BLaER1 (cell line): ENCODE results near the gene SNRNP27.

ENCODE experiments used
- H3K27ac ChIP-seq: shearing (Covaris generic); formaldehyde crosslinking; 2 replicates; pipeline ENCODE4 v1.8.1; 2022
- H3K27me3 ChIP-seq: shearing (Covaris generic); formaldehyde crosslinking; 2 replicates; pipeline ENCODE4 v1.8.1; 2022
- H3K36me3 ChIP-seq: shearing (Covaris generic); formaldehyde crosslinking; 2 replicates; pipeline ENCODE4 v1.8.1; 2022
- H3K4me1 ChIP-seq: shearing (Covaris generic); formaldehyde crosslinking; 2 replicates; pipeline ENCODE4 v1.8.1; 2022
- H3K4me2 ChIP-seq: shearing (Covaris generic); formaldehyde crosslinking; 2 replicates; pipeline ENCODE4 v1.8.1; 2022
- H3K4me3 ChIP-seq: shearing (Covaris generic); formaldehyde crosslinking; 2 replicates; pipeline ENCODE4 v1.8.1; 2022
- H3K9ac ChIP-seq: shearing (Covaris generic); formaldehyde crosslinking; 2 replicates; pipeline ENCODE4 v1.8.1; 2022
- H3K9me3 ChIP-seq: shearing (Covaris generic); formaldehyde crosslinking; 2 replicates; pipeline ENCODE4 v1.8.1; 2022
- H4K20me1 ChIP-seq: shearing (Covaris generic); formaldehyde crosslinking; 2 replicates; pipeline ENCODE4 v1.8.1; 2022
- Cebpa-rat ChIP-seq: shearing (Covaris generic); IDR thresholded peaks from 2 replicates; pipeline ENCODE4 v1.8.1; 2022

Gene SNRNP27

DNA sequence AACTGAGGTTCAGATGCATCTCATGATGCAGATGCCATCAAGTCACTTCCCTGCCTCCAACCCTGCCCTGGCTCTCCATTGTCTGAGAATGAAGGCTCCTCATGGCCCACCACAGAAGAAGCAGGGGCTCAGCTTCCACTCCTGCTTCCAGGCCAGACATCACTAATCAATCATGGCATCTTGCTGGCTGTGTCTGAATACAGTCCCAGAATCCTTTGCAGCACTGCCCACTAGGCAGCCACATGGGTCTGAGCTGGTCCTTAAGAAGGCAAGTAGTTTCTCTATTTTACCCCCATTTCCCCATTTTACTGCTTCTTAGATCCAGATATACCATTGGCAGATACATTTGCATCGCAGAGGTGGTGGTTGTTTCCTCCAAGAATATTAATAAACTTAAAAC is 60.3 kb downstream of the SNRNP27 start:
- Histone ChIP-seq H3K4me2 (no peak overlapping the region), H4K20me1 (no peaks in the 10 kb centered on the region), H3K4me3 (no peak overlapping the region), H3K9ac (no peak overlapping the region), H3K4me1 (peaks cover 13% of the 10 kb centered on the region), H3K9me3 (no peaks in the 10 kb centered on the region), H3K36me3 (no peaks in the 10 kb centered on the region), H3K27ac (no peak overlapping the region), H3K27me3 (no peaks in the 10 kb centered on the region)
- TF ChIP-seq Cebpa-rat: no peak
